Parathyroid adenoma (tissue), 2 donors: Measurements from ENCODE around the gene MAP3K8.

Experiments
- H2AFZ ChIP-seq: fragments of 300-600 bp; sonication (generic); one replicate; pipeline ENCODE4 v1.7.0; 2017; ENCODE audit warnings: antibody characterized with exemption, mild to moderate bottlenecking
- H3K27ac ChIP-seq: fragments of 300-600 bp; sonication (generic); one replicate; pipeline ENCODE4 v1.7.0; 2017
- H3K27me3 ChIP-seq: fragments of 300-600 bp; sonication (generic); one replicate; pipeline ENCODE4 v1.7.0; 2017; ENCODE audit warnings: low read length; ENCODE audit not compliant: control insufficient read depth, insufficient read depth
- H3K36me3 ChIP-seq: fragments of 300-600 bp; sonication (generic); one replicate; pipeline ENCODE4 v1.7.0; 2017; ENCODE audit warnings: low read length; ENCODE audit not compliant: control insufficient read depth, insufficient read depth
- H3K4me1 ChIP-seq: fragments of 300-600 bp; sonication (generic); one replicate; pipeline ENCODE4 v1.7.0; 2017; ENCODE audit warnings: control low read depth
- H3K4me2 ChIP-seq: fragments of 300-600 bp; sonication (generic); one replicate; pipeline ENCODE4 v1.7.0; 2017; ENCODE audit warnings: low read length
- H3K4me3 ChIP-seq: fragments of 300-600 bp; sonication (generic); one replicate; pipeline ENCODE4 v1.7.0; 2017; ENCODE audit warnings: low read depth, low read length
- H3K79me2 ChIP-seq: fragments of 300-600 bp; sonication (generic); one replicate; pipeline ENCODE4 v1.7.0; 2017; ENCODE audit warnings: control low read depth
- H3K9ac ChIP-seq: fragments of 300-600 bp; sonication (generic); one replicate; pipeline ENCODE4 v1.7.0; 2017; ENCODE audit warnings: mild to moderate bottlenecking
- H3K9me3 ChIP-seq: fragments of 300-600 bp; sonication (generic); one replicate; pipeline ENCODE4 v1.7.0; 2017; ENCODE audit warnings: low read length; ENCODE audit not compliant: control insufficient read depth
- CTCF ChIP-seq: fragments of 300-600 bp; sonication (generic); IDR thresholded peaks from one replicate; pipeline ENCODE4 v1.7.0; 2017; ENCODE audit warnings: antibody characterized with exemption, mild to moderate bottlenecking
- donor health status: primary hyperparathyroidism.

The MAP3K8 gene

GRCh38 chr10:30436671-30437030, 2.7 kb downstream of the MAP3K8 start:
- Histone ChIP-seq H3K36me3 (no peaks in the 10 kb centered on the region), H3K4me1 (peaks cover 23% of the 10 kb centered on the region), H3K27me3 (no peaks in the 10 kb centered on the region), H2AFZ (peak overlapping the region; percentile 27), H3K9ac (no peak overlapping the region), H3K79me2 (no peaks in the 10 kb centered on the region), H3K4me2 (peak overlapping the region; percentile 57), H3K4me3 (peak overlapping the region; percentile 27), H3K9me3 (no peaks in the 10 kb centered on the region), H3K27ac (peak overlapping the region; percentile 63)
- TF ChIP-seq CTCF, result no peak

- Histone ChIP-seq H3K4me1 (peaks cover 23% of the 10 kb centered on the region), H3K79me2 (no peaks in the 10 kb centered on the region), H3K9ac (no peak overlapping the region), H3K4me3 (peak overlapping the region; percentile 27), H3K36me3 (no peaks in the 10 kb centered on the region), H3K4me2 (peak overlapping the region; percentile 57), H3K9me3 (no peaks in the 10 kb centered on the region), H2AFZ (peak overlapping the region; percentile 27), H3K27me3 (no peaks in the 10 kb centered on the region), H3K27ac (peak overlapping the region; percentile 63)
- TF ChIP-seq CTCF, result no peak
Measured at GRCh38 chr10:30437031-30437841, 3.3 kb downstream of the MAP3K8 start.

- Histone ChIP-seq H3K4me3 (no peak overlapping the region), H2AFZ (no peak overlapping the region), H3K4me2 (peak overlapping the region; percentile 57), H3K9ac (no peak overlapping the region), H3K36me3 (no peaks in the 10 kb centered on the region), H3K27me3 (no peaks in the 10 kb centered on the region), H3K9me3 (no peaks in the 10 kb centered on the region), H3K79me2 (no peaks in the 10 kb centered on the region), H3K4me1 (peaks cover 23% of the 10 kb centered on the region), H3K27ac (peak overlapping the region; percentile 63)
- no peak for TF ChIP-seq CTCF
Measured at GRCh38 chr10:30438021-30438850, 4.3 kb downstream of the MAP3K8 start.

GRCh38 chr10:30439931-30440330, 5.9 kb downstream of the MAP3K8 start:
- H3K27ac ChIP-seq, result no peak overlapping the region
- no peak overlapping the region for H3K9ac ChIP-seq
- no peak overlapping the region for H3K4me3 ChIP-seq
- no peaks in the 10 kb centered on the region for H3K9me3 ChIP-seq
- H3K36me3 ChIP-seq, result no peaks in the 10 kb centered on the region
- H2AFZ ChIP-seq, result no peak overlapping the region
- H3K4me1 ChIP-seq, result peaks cover 23% of the 10 kb centered on the region
- H3K79me2 ChIP-seq, result no peaks in the 10 kb centered on the region
- H3K4me2 ChIP-seq, result no peak overlapping the region
- no peak for TF ChIP-seq CTCF
- H3K27me3 ChIP-seq, result no peaks in the 10 kb centered on the region
